Skeletal muscle satellite cell (primary cell): ENCODE data around the gene SLC23A1.
"Not testable (repeated sequence)": the region's sequence is repeated elsewhere in the genome, so short reads cannot be mapped to it uniquely, and the experiment has no call there.

ENCODE experiments used
- H3K27me3 ChIP-seq: 2 replicates; pipeline ENCODE4 v1.7.0; 2013; ENCODE audit warnings: low read length; ENCODE audit not compliant: control insufficient read depth, insufficient read depth
- H3K36me3 ChIP-seq: 2 replicates; pipeline ENCODE4 v1.7.0; 2013; ENCODE audit warnings: mild to moderate bottlenecking, control low read depth, low read length; ENCODE audit not compliant: insufficient read depth
- H3K4me1 ChIP-seq: 2 replicates; pipeline ENCODE4 v1.7.0; 2013; ENCODE audit warnings: low read length; ENCODE audit not compliant: control insufficient read depth, insufficient read depth
- H3K4me2 ChIP-seq: 2 replicates; pipeline ENCODE4 v1.7.0; 2013; ENCODE audit warnings: mild to moderate bottlenecking, low read length
- H3K4me3 ChIP-seq: 2 replicates; pipeline ENCODE4 v1.7.0; 2013; ENCODE audit warnings: low read length
- H3K9ac ChIP-seq: 2 replicates; pipeline ENCODE4 v1.7.0; 2013; ENCODE audit warnings: mild to moderate bottlenecking, low read depth, low read length, moderate library complexity
- H3K9me3 ChIP-seq: replicated peaks from 2 replicates; pipeline ENCODE4 v1.7.0; 2013; ENCODE audit warnings: mild to moderate bottlenecking, control low read depth, low read length

SLC23A1 gene

DNA sequence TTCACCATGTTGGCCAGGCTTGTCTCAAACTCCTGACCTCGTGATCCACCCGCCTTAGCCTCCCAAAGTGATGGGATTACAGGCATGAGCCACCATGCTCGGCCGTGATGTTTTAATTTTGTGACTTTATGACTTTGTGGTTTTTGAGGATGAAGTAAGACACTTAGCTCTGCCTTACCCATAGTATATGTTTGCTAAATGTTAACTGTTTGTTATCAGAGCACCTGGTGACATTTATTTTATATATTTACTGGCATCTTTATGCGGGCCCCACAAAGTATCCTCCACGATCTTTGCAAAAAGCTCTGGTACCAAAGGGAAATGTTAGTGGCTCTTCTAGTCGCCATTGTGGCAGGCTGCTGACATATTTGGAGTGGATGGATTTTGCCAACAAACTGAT lies 6.7 kb downstream of the SLC23A1 start:
- no peak overlapping the region for H3K9ac ChIP-seq
- no peaks in the 10 kb centered on the region for H3K27me3 ChIP-seq
- H3K9me3 ChIP-seq = no peaks in the 10 kb centered on the region
- H3K4me2 ChIP-seq = no peak overlapping the region
- H3K4me1 ChIP-seq = peaks cover 14% of the 10 kb centered on the region
- H3K4me3 ChIP-seq = no peak overlapping the region
- H3K36me3 ChIP-seq = peaks cover 18% of the 10 kb centered on the region

DNA sequence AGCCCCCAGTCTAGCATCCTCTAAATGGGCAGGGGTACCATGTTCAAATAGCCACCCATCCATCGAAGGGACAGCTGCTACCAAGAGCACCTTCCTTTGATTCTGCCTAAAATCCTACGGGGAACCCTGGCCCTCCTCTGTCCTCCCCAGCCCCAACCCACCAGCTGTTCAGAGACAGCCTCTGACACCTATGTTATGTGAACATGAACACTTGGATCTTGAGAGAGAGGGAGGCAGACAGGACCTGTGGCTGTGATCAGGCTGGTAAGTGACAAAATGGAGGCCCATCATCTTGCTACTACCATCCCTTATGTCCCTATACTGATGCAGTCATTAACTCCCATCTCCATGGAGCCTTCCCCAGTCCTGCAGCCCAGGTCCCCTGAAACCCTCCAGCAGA lies 8.2 kb downstream of the SLC23A1 start:
- H3K9me3 ChIP-seq = no peaks in the 10 kb centered on the region
- H3K9ac ChIP-seq = no peak overlapping the region
- peaks cover 24% of the 10 kb centered on the region for H3K36me3 ChIP-seq

DNA sequence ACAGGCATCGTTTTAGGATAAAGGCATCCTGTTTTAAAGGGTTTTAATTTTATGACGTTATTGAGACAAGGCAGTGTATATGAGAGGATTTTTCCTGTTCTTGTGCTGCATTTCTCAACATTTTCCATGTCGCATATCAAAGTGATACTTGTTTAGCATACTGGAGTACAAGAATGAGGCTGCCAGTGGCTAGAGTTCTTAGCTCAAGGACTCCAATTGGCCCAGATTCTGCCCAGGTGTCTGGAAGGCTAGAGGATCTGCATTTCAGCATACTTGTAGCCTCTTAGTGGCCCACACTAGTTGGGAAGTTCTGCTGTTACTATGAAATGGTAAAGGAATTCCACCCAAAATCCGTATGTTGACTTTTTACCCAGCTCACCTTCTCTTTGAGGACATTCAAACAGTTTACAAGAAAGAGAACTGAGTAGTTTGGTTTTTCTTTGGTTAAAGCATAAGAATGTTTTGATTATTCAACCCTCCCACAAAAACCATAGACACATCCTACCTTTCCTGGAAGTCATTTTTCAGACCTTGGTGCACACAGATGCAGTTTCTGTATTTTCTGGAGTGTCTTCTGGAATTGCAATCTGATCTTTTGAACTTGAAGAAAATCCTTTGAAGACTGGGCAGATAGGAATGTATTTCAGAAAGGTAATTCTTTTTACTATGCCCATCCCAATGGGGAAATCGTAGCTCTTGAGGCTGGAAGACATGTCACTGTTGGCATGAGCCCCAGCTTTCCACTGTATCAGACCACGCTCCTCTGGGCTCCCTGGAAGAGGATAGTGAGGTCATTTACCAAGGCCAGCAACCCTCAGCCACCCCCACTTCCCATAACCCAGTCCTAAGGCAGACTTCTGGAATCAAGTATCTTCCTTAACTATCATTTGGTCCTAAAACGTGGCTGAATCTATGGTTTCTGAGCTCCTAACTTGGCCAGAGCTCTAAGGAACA lies 11.3 kb downstream of the SLC23A1 start:
- Histone ChIP-seq H3K4me3 (no peak overlapping the region), H3K36me3 (peaks cover 34% of the 10 kb centered on the region), H3K27me3 (no peaks in the 10 kb centered on the region), H3K9me3 (no peaks in the 10 kb centered on the region), H3K9ac (no peak overlapping the region), H3K4me2 (no peak overlapping the region), H3K4me1 (peaks cover 32% of the 10 kb centered on the region)

More for the DNA sequence above, 8.2 kb downstream of the SLC23A1 start:
- H3K4me1 ChIP-seq = peaks cover 16% of the 10 kb centered on the region
- no peaks in the 10 kb centered on the region for H3K27me3 ChIP-seq
- no peak overlapping the region for H3K4me2 ChIP-seq
- no peak overlapping the region for H3K4me3 ChIP-seq

DNA sequence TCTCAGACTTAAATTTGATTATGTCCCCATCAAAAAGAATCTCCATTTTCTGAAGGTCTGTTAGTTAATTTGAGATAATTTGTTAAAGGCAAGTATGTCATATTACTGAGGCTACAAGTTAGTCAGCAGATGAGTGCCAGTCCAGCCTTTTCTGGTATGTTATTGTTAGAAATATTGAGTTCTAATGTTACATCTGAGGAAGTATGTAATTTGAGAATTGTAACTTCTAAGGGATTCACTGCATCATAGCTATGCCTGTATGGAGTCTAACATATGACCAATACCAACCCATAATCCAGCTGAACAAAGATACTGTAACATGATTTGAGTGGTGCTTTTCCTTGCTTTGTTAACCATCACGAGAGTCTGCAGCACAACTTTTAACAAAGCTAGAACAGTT lies 13.9 kb downstream of the SLC23A1 start:
- no peaks in the 10 kb centered on the region for H3K9me3 ChIP-seq
- no peaks in the 10 kb centered on the region for H3K27me3 ChIP-seq
- H3K36me3 ChIP-seq = peaks cover 47% of the 10 kb centered on the region
- peak overlapping the region; percentile 57 for H3K9ac ChIP-seq
- no peak overlapping the region for H3K4me3 ChIP-seq
- H3K4me1 ChIP-seq = peaks cover 32% of the 10 kb centered on the region
- peak overlapping the region; percentile 56 for H3K4me2 ChIP-seq

DNA sequence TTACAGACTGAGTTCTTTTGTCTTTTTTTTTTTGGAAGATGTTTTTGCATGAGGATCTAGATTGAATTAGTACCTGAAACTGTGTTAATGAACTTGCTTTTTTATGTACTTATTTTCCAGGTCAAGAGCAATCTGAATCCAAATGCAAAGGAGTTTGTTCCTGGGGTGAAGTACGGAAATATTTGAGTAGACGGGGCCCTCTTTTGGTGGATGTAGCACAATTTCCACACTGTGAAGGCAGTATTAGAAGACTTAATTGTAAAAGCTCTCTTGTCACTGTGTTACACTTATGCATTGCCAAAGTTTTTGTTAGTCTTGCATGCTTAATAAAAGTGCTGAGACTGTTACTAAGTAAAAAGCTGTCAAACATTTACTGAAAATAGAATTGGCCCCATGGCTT lies 14.5 kb downstream of the SLC23A1 start:
- peaks cover 52% of the 10 kb centered on the region for H3K36me3 ChIP-seq
- H3K4me2 ChIP-seq = peak overlapping the region; percentile 56
- no peaks in the 10 kb centered on the region for H3K27me3 ChIP-seq
- no peak overlapping the region for H3K4me3 ChIP-seq
- peak overlapping the region; percentile 57 for H3K9ac ChIP-seq
- no peaks in the 10 kb centered on the region for H3K9me3 ChIP-seq
- peaks cover 27% of the 10 kb centered on the region for H3K4me1 ChIP-seq

DNA sequence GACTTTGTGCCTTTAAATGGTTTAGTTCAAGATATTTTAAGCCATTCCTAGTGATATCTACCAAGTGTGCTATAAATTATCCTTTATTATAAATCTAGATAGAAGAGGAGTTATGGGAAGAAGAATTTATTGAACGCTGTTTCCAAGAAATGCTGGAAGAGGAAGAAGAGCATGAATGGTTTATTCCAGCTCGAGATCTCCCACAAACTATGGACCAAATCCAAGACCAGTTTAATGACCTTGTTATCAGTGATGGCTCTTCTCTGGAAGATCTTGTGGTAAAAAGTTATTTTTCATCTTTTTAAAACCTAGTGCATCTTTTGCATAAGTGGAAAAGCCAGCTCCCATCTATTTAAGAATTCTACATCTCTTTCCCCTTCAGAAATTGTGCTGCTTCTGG lies 18.6 kb downstream of the SLC23A1 start:
- no peak overlapping the region for H3K9ac ChIP-seq
- H3K4me1 ChIP-seq = peaks cover 22% of the 10 kb centered on the region
- H3K4me2 ChIP-seq = no peak overlapping the region
- no peaks in the 10 kb centered on the region for H3K9me3 ChIP-seq
- H3K4me3 ChIP-seq = no peak overlapping the region
- H3K27me3 ChIP-seq = no peaks in the 10 kb centered on the region
- peaks cover 37% of the 10 kb centered on the region for H3K36me3 ChIP-seq

DNA sequence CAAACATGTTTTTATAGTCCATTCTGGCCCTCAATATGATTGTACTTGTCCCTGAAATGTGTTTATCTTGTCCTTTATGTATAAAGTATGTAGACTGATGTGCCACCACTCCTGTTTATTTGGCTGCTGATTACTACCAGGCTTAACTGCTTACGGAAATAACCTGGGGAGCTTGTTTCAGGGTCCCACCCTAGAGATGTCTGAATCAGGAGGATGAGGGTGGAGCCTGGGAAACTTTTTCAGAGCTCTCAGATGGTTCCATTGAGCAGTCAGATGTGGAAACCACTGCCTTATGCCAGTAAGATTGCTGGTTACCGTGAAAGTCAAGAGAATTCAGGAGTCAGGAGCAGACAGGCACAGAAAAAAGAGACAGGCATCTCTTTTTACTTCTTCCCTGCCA lies 19.2 kb downstream of the SLC23A1 start:
- Histone ChIP-seq H3K9me3 (no peaks in the 10 kb centered on the region), H3K9ac (no peak overlapping the region), H3K4me1 (peaks cover 24% of the 10 kb centered on the region), H3K4me3 (no peak overlapping the region), H3K27me3 (no peaks in the 10 kb centered on the region), H3K36me3 (peaks cover 37% of the 10 kb centered on the region), H3K4me2 (no peak overlapping the region)

DNA sequence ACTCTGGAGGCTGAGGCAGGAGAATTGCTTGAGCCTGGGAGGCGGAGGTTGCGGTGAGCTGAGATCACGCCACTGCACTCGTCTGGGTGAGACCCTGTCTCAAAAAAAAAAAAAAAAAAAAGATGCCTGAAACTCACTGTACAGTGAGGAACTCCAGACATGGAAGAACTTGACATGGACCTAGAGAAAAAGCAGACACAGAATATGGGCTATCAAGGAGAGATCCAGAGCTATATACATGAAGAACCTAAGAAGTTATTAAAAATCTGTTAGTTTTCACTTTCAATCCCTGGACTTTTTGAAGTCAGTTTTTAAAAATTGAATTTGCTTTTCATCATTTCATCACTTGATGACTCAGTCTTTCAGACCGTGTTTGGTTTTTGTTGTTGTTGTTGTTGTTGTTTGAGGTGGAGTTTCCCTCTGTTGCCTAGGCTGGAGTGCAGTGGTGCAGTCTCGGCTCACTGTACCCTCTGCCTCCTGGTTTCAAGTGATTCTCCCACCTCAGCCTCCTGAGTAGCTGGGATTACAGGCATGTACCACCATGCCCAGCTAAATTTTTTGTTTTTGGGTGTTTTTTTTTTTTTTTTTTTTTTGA lies 21.2 kb downstream of the SLC23A1 start:
- Histone ChIP-seq H3K27me3 (no peaks in the 10 kb centered on the region), H3K4me2 (no peak overlapping the region), H3K36me3 (peaks cover 34% of the 10 kb centered on the region), H3K4me1 (peaks cover 20% of the 10 kb centered on the region), H3K9me3 (no peaks in the 10 kb centered on the region), H3K9ac (no peak overlapping the region), H3K4me3 (no peak overlapping the region)

DNA sequence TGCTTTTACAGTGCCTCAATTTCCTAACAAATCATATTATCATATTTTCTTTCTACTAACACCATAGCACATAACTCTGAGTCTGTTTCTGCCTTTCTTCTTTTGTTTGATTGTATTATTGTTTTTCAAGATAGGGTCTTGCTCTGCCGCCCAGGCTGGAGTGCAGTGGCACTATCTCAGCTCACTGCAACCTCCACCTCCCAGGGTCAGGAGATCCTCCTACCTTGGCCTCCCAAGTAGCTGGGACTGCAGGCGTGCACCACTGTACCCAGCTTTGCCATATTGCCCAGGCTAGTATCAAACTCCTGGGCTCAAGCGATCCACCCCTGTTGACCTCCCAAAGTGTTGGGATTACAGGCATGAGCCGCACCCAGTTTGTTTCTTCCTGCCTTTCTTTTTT lies 22.7 kb downstream of the SLC23A1 start:
- no peaks in the 10 kb centered on the region for H3K27me3 ChIP-seq

DNA sequence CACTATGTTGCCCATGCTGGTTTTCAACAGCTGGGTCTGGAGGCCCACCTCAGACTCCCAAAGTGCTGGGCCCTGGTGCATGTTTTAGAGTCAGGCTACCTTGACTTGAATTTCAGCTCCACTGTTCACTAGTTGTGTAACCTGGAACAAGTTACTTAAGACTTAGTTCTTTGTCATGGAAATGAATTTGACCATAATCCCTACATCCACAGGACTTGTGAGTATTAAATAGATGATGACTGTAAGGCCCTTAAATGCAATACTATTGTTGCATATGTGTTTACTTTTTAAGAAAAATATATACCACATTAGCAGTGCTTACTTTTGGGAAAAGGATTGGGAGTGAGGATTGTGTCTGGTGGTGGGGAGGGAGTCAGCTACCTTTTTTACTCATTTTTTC lies 25.0 kb downstream of the SLC23A1 start:
- Histone ChIP-seq H3K4me2 (no peak overlapping the region), H3K9ac (no peak overlapping the region), H3K9me3 (no peaks in the 10 kb centered on the region), H3K4me3 (no peak overlapping the region), H3K27me3 (no peaks in the 10 kb centered on the region), H3K4me1 (peaks cover 20% of the 10 kb centered on the region), H3K36me3 (peaks cover 13% of the 10 kb centered on the region)

More for the DNA sequence above, 22.7 kb downstream of the SLC23A1 start:
- Histone ChIP-seq H3K36me3 (peaks cover 18% of the 10 kb centered on the region), H3K9ac (no peak overlapping the region), H3K4me1 (peaks cover 20% of the 10 kb centered on the region), H3K4me3 (no peak overlapping the region), H3K4me2 (no peak overlapping the region), H3K9me3 (no peaks in the 10 kb centered on the region)

DNA sequence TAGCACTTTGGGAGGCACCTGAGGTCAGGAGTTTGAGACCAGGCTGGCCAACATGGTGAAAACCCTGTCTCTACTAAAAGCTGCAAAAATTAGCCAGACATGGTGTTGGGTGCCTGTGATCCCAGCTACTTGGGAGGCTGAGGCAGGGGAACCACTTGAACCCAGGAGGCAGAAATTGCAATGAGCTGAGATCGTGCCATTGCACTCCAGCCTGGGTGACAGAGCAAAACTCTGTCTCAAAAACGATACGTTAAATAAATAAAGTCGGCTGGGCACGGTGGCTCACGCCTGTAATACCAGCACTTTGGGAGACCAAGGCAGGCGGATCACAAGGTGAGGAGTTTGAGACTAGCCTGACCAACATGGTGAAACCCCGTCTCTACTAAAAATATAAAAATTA lies 27.2 kb downstream of the SLC23A1 start:
- Histone ChIP-seq H3K36me3 (peaks cover 13% of the 10 kb centered on the region), H3K4me1 (peaks cover 18% of the 10 kb centered on the region)
- not testable (repeated sequence) for H3K9me3 ChIP-seq, H3K4me3 ChIP-seq, H3K27me3 ChIP-seq, H3K4me2 ChIP-seq, H3K9ac ChIP-seq
